NOMO-1 treated with DMSO at 0.1 percent for 48 hours (cell line): ENCODE data around the gene BNC2.

Source experiments
- DNase-seq: peaks from one replicate; lab custom pipeline; 2025; ENCODE audit not compliant: unreplicated experiment; lab: John Stamatoyannopoulos, UW

BNC2 gene

DNA sequence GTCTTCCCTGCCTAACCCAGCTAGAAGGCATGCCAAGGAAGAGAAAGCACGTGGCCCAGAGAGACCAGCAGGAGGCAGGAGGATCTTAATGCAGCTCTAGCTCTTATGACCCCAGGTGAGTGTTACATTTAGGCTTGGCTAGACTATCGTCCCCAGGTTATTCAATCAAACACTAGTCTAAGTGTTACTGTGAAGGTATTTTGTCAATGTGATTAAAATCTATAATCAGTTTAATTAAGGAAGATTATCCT, 483.7 kb downstream of the BNC2 start:
- DNase-seq: no peak

DNA sequence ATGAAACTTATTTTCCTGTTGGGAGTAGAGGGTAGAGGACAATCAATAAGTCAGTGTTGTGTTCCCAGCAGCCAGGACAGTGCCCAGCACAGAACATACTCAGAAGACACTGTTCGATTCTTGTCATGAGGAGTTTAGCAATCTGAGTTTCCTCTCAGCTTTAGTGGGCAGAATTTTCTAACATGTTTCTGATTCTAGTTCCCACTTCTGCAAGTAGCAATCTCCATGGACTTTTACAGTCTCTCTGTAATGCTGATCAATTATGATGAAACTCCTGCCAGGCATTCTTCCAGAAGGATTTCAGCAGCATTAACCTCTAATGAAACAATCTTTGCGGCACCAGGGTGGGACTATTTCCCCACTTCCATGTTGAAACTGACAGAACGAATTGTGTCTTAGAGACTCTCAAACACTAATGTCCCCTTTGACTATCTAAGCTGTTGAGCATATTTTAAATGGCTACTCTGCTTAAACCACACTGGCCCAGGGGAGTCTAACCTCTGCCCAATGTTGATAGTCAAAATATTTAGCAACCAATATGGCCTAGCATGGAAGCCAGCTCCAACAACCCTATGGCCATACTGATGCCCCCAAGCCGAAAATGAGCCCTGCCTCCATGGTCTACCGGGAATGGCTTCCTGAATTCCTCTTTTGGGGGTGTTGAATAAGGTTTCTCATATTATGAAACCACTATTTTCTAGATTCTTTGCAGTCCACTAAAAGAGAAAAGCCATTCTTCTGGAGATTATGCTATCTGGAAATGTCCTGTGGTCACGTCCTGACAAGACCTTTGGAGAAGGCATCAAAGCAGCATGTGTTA, 484.3 kb downstream of the BNC2 start:
- no peak for DNase-seq

DNA sequence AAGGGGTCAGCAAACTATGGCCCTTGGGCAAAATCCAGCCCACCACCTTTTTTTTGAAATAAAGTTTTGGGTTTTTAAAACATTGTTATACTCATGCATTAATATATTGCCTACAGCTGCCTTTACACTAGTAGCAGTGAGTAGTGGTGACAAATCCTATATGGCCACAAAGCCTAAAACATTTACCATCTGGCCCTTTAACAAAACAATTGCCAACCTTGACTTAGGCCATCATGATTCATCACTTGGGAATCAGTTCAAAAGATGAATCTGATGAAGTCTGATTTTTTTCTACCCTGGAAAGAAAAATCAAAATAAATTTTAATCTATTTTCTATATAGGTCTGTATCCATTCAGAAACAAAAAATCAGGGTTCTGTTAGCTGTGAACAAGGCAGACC, 484.9 kb downstream of the BNC2 start:
- no peak for DNase-seq

DNA sequence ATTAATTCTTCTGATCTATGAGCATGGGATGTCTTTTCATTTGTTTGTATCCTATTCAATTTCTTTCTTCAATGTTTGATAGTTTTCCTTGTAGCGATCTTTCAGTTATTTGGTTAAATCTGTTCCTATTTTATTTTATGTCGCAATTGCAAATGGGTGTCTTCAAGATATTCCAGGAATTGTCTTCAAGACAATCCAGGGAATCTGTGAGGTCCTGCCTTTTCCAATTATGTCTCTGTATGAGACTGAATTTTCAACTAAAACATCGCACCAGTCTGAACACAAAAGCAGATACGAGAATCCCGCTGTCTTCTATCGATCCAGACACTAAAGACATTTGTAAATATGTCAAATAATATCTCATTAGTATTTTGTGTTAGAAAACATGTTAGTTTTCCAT, 485.5 kb downstream of the BNC2 start:
- DNase-seq: no peak

DNA sequence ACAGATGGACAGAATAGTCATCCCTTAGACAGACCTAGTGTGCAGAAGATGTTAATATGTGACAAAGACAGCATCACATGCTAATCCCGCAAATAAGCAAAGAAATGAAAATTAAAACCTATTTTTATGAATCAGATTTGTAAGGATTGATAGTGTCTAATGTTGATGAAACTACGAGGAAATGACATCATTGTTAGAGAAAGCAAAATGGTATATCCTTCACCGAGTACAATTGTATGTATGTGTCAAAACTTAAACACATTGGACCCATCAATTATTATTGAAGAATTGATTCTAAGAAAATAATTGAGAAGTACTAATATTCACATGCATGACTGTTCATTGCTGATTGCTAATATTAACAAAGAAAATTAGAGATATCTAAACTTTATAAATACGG, 493.2 kb downstream of the BNC2 start:
- DNase-seq: no peak

DNA sequence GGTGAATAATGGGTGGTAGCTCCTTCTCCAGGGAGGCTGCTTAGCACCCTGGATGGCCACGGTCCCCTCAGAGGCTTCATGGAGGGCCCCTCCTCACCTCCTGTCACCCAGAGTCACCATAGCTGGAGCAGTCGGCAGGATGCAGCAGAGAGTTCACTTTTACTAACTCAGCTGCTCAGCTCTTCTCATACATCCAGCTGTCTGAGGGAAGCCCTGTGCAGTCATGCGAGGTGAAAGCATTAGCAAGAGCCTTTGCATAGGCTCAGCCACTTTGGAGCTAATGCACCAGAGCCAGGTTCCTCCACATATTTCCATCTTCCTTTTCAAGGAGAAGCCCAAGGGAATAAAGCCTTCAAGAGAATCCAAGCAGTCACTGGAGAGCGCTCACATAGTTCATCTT, 499.2 kb downstream of the BNC2 start:
- DNase-seq: no peak

DNA sequence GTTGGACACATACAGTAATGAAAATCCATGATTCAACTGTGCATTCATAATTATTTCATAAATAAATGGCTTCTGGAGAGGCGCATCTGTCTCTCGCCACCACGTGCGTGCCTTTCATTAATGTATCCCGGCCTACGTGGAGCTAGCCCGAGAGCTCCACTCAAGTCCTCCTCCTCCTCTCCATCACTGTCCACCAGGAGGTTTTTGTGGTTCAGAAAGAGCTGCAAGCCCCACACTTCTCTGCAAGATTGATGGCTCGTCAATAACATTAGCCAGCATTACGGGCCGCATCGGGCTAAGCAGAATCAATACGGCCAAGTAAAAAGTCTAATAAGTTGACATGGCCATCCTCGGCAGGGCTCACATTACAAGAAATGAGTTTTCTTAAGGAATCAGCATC, 499.8 kb downstream of the BNC2 start:
- DNase-seq: no peak

DNA sequence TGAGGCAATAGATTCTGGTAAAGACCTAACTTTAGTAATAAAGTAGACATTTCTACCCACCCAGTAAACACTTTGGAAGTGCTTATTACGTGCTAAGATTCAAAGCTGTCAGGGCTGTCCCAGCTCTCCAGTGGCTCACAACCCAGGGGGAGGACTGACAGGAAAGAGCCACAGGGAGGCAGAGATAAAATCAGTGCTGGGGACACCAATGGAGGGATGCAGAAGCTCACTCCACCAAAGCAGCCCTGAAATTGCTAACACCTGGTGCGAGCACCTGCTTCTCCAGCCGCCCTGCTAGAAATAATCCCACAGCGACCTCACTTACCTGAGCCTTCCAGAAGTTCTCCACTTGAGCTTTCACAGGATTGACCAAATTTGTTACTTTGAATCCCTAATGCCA, 501.0 kb downstream of the BNC2 start:
- no peak for DNase-seq

DNA sequence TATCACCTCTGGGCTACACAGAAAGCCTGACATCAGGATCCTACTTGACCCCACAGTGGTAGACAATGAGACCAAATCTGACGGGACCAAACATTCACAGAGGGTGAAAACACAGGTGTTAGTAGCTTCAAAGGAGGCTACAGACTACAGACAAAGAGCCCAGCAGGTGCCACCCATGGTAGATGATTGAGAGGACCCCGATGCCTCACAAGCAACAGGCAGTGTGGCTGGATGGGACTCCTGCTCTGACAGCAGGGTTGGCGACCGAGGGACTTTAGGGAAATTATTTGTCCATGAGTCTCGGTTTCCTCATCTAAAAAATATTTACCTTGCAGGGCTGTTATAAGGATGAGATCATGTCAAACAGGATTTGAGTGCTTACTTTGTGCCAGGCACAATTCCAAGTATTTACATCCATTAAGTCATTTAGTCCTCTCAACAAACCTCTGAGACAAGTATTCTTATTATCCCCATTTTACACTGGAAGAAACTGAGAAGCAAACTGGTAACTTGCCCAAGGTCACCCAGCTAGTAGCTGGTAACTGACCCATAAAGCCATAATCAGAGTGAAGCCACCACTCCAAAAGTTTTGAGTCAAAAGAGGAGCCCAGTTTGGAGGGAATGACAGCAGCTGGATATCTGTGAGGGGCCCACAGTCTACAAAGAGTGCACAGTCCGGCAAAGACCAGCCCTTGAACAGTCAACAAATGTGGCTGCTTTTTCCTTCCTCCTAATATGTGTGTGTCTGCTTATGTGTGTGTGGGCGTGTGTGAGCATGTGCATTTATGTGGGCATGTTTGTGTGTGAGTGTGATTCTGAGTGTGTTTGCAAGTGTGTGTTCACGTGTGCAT, 502.0 kb downstream of the BNC2 start:
- DNase-seq: no peak

DNA sequence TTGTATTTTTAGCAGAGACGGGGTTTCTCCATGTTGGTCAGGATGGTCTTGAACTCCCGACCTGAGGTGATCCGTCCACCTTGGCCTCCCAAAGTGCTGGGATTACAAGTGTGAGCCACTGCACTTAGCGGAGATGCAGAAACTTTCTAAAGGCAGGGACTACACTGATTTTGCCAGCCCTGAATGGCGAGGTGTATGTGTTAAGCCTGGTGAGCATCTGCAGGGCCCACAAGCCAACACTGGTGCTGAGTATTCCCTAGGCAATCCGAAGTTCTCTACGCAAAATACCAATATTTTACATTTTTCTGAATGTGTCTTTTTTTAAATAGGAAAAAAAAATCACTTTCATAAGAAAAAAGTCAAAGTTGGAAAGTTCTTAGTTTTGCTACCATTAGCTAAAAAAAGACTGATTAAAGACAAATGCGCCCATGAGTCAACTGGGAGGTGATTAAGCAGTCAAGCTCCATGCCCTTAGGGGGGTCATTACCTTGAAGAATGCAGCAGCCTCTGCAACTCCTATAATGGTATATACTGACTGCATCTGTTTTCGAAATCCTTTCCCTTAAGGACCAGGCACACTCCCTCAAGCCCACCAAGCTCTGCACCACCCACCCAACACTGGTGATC, 502.8 kb downstream of the BNC2 start:
- no peak for DNase-seq

DNA sequence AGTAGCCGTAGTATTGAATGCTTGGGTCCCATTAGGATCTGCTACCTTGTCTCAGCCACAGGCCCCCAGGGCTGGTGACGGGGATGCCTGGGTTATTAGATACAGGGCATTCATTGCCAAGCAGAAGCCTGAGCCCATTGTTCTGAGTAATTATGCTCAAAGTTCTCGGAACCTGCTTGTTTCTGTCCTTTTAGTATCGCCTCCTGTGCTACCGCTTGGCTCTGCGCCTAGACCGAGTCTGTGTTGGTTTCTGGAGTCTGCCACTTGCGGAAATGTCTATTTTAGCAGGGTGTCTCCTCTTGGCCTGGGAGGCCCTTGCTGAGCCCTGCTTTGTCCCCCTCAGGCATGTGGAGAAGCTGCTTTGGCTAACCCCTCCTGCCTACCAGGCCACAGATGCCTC, 506.1 kb downstream of the BNC2 start:
- no peak for DNase-seq

DNA sequence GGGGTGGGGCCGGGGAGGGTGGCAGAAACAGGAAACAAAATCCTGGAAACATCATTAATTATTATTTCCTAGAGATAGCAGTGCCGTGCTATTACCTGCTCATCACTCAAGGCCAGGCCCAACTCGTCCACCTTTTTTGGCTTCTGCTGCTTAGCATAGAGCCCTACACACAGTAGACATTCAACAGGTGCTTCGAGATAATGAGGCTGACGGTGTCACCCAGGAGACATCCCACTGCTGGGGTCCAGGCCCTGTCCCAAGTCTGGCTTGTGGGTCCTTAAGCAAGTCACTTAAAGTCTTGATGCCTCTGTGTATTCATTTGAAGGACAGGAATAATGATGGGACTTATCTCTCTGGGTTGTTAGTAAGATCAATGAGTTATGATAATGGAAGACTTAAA, 506.6 kb downstream of the BNC2 start:
- DNase-seq: no peak

DNA sequence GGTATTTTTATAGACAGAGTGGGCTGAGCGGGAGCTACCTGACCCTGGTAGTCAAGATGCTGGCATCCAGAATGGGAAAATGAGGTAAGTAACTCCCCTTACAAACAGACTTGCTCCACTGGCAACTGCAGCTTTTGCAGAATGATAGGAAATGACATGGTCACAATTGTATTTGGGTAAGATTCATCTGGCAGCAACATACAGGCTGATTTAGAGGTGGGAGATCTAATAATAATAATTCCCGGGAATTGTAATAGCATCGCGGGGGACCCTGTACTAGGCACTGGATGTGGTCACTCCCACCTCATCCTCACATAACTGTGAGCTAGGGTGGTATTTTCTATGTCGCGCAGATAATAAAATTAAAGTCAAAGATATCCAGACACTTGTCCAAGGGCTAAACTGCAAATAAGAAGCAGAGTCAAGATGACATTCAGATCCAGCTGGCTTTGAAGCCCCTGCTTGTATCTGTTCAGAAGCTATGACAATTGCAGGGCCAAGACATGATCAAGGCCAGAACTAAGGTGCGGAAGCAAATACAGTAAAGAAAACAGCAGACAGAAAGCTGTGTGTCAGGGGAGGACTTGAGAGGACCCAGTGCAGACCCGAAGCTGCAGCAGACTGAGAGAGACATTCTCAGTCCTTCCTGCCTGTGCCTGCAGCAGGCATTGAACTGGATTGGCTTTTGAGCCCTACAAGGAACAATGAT, 507.2 kb downstream of the BNC2 start:
- DNase-seq: no peak

DNA sequence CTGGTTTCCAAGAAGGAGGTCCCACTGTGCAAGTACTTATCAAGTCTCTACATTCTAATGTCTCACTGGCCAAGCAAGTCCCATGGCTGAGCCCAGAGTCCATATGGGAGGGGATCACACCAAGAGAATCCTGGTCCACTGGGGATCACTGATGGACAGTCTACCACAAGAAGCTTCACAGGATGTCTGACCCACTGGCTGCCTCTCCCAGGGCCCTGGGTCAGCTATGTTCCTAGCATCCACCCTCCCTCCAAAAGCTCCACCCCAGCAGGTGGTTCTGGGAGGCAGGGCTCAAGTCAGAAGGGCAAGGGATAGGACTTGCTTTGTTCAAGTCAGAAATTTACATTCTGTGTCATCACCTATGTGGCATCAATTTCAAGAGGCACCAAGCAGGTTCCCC, 508.5 kb downstream of the BNC2 start:
- no peak for DNase-seq

DNA sequence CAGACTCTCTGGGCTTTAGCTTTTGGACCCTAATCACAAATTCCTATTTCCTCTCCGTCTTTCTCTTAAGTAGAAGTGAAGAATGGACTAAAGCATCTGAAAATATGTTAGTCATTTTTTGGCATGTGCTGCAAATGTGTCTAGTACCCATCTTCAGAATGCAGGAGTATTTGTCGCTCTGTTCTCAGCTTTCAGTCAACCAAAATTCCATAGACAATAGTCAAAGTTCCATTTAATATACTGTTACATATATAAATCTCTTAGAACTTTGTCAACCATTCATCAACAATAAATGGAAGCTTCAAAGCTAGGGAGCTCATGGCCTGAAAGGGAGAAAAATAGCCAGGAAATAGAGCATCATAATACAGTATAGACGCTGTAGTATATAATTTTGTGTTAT, 509.4 kb downstream of the BNC2 start:
- DNase-seq: no peak

DNA sequence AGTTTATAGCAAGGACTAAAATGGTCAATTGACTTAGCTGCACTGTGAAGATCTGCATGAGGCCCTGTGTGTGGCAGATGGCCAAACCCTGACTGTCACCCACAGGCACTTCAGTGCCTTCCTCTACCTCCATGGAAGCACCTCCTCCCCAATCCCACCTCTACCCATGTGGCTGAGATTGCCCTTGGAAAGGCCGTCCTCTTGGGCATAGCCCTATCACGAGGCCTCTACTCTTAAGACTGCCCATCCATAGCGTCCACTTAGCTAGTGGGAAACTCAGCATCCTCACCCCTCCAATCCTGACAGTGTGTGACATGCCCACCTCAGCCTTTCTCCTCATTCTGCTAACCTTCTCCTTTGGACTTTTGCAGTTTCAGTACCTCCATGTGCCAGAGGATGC, 510.2 kb downstream of the BNC2 start:
- DNase-seq: no peak
